Central memory CD8-positive, alpha-beta T cell (primary cell): ENCODE results near the gene NOS1AP.
"Not testable (repeated sequence)": the region's sequence is repeated elsewhere in the genome, so short reads cannot be mapped to it uniquely, and the experiment has no call there.

Source experiments
- ATAC-seq: fragments of 150-1000 bp; cut with Tn5 transposase; replicated peaks from 2 replicates; pipeline ENCODE4 v1.10.0; 2022; ENCODE audit warnings: mild to moderate bottlenecking, moderate FRiP score, moderate number of reproducible peaks; ENCODE audit not compliant: poor library complexity, severe bottlenecking; ENCODE audit errors: extremely low read depth
- DNase-seq, 2 donors: peaks; one replicate each; pipeline ENCODE4 v3.0.0; 2021; ENCODE audit warnings: low spot score in 2 of 2
- H3K27ac Mint-ChIP-seq: one replicate; pipeline ENCODE4 v1.8.0; 2022; ENCODE audit warnings: low read depth, mild to moderate bottlenecking, moderate library complexity, mixed read lengths
- H3K27me3 Mint-ChIP-seq: one replicate; pipeline ENCODE4 v1.8.0; 2022; ENCODE audit warnings: mixed read lengths
- H3K36me3 Mint-ChIP-seq: one replicate; pipeline ENCODE4 v1.8.0; 2022; ENCODE audit warnings: mild to moderate bottlenecking, moderate library complexity, mixed read lengths; ENCODE audit not compliant: insufficient read depth
- H3K4me1 Mint-ChIP-seq: one replicate; pipeline ENCODE4 v1.8.0; 2022; ENCODE audit warnings: mixed read lengths
- H3K4me3 Mint-ChIP-seq: one replicate; pipeline ENCODE4 v1.8.0; 2022; ENCODE audit warnings: mild to moderate bottlenecking, moderate library complexity, mixed read lengths
- H3K9me3 Mint-ChIP-seq: one replicate; pipeline ENCODE4 v1.8.0; 2022; ENCODE audit warnings: mixed read lengths

NOS1AP gene

GRCh38 chr1:162400790-162401355 lies 331.4 kb downstream of the NOS1AP start:
- Mint-ChIP-seq H3K9me3 (no peaks in the 10 kb centered on the region), H3K4me3 (no peak overlapping the region), H3K27me3 (peaks cover 69% of the 10 kb centered on the region), H3K4me1 (no peaks in the 10 kb centered on the region), H3K27ac (no peak overlapping the region), H3K36me3 (peaks cover 1% of the 10 kb centered on the region)
- DNase-seq, result no peak
- no peak for ATAC-seq

DNA sequence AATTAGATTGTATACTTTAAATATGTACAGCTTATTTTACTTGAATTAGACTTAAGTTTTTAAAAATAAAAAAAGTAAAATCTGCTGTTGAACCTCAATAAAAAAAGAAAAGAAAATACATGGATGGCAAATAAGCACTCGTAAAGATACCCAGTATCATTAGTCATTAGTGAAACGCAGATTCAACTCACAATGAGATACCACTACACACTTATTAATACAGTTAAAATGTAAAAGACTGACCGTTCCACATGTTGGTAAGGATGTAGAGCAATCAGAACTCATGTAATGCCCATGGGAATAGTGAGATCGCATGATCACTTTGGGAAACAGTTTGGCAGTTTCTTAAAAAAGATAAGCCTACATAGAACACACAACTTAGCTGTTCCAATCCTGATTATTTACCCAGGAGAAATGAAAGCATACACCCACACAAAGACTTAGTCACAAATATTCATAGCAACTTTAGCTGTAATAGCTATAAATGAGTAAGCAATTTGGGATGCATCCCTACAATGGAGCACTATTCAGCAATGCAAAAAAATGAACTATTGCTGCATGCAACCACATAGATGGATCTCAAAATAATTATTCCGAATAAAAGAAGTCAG lies 335.2 kb downstream of the NOS1AP start:
- ATAC-seq (no peak), DNase-seq (no peak)
- no peaks in the 10 kb centered on the region for H3K4me1 Mint-ChIP-seq
- peaks cover 1% of the 10 kb centered on the region for H3K36me3 Mint-ChIP-seq
- no peak overlapping the region for H3K27ac Mint-ChIP-seq
- H3K4me3 Mint-ChIP-seq, result no peak overlapping the region
- H3K9me3 Mint-ChIP-seq, result no peaks in the 10 kb centered on the region
- H3K27me3 Mint-ChIP-seq, result peaks cover 41% of the 10 kb centered on the region

DNA sequence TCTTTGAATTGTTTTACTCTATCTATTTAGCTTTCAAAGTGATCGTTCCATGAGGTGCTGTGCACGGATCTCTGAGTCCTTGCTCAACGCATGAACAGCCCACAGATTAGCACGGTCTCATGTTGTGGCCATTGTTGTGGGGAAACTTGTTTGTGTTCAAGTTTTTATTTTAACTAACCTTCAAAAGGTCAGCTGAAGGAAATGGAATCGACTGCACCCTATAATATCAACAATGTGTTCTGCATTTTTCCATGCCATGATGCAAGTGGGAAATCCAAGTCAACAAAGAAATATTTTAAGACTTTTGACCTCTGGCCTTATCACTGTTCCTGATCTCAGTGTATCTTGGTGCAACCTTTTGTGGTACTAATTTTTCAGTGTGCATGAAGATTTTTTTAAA lies 336.3 kb downstream of the NOS1AP start:
- Mint-ChIP-seq H3K4me3 (no peak overlapping the region), H3K9me3 (no peaks in the 10 kb centered on the region), H3K36me3 (peaks cover under 1% of the 10 kb centered on the region), H3K4me1 (no peaks in the 10 kb centered on the region), H3K27ac (no peak overlapping the region), H3K27me3 (peaks cover 42% of the 10 kb centered on the region)
- DNase-seq (no peak), ATAC-seq (no peak)

GRCh38 chr1:162406811-162407210 lies 337.3 kb downstream of the NOS1AP start:
- Mint-ChIP-seq H3K9me3 (no peaks in the 10 kb centered on the region), H3K4me1 (no peaks in the 10 kb centered on the region), H3K36me3 (no peaks in the 10 kb centered on the region), H3K4me3 (no peak overlapping the region), H3K27ac (no peak overlapping the region), H3K27me3 (peaks cover 44% of the 10 kb centered on the region)
- DNase-seq (no peak), ATAC-seq (no peak)

- Mint-ChIP-seq H3K9me3 (no peaks in the 10 kb centered on the region), H3K27ac (no peak overlapping the region), H3K4me3 (no peak overlapping the region), H3K27me3 (peaks cover 47% of the 10 kb centered on the region), H3K4me1 (no peaks in the 10 kb centered on the region), H3K36me3 (no peaks in the 10 kb centered on the region)
- DNase-seq (no peak), ATAC-seq (no peak)
These were observed 338.0 kb downstream of the NOS1AP start for GRCh38 chr1:162407539-162407938.

DNA sequence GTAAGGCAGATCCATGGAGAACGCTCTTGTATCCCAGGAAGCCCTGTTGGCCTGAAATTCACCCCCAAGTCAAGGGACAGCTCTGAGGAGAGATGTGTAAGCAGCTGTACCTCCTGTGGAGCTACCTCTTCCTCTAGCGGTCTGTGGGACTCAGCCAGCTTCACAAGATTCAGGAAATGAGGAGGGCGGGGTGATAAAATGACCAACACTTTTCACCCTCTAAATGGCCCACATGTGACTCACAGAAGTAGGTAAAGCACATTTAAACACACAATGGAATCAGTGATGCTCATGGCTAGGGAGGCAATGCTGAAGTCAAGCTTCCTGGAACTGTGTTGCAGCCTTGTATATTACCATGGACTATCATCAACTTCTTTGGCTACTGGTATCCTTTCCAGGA lies 342.5 kb downstream of the NOS1AP start, which contains the start of gene SH2D1B:
Gene SH2D1B (minus strand): TSS at position 135 of the 400 bp plus-strand sequence. CDS start 120 bp downstream, at position 15.
- DNase-seq (no peak), ATAC-seq (no peak)
- no peaks in the 10 kb centered on the region for H3K4me1 Mint-ChIP-seq
- no peak within 1 kb of the TSS for H3K4me3 Mint-ChIP-seq
- no peaks in the 10 kb centered on the region for H3K9me3 Mint-ChIP-seq
- no peak within 1 kb of the TSS for H3K27ac Mint-ChIP-seq
- no peaks in the 10 kb centered on the region for H3K36me3 Mint-ChIP-seq
- peaks cover 60% of the 10 kb centered on the region for H3K27me3 Mint-ChIP-seq

- Mint-ChIP-seq H3K9me3 (no peaks in the 10 kb centered on the region), H3K36me3 (no peaks in the 10 kb centered on the region), H3K27me3 (peaks cover 75% of the 10 kb centered on the region), H3K27ac (no peak overlapping the region), H3K4me1 (no peaks in the 10 kb centered on the region), H3K4me3 (no peak overlapping the region)
- DNase-seq, result no peak
- no peak for ATAC-seq
These were observed 346.7 kb downstream of the NOS1AP start for GRCh38 chr1:162416215-162416614.

- Mint-ChIP-seq H3K4me1 (no peaks in the 10 kb centered on the region), H3K36me3 (no peaks in the 10 kb centered on the region), H3K4me3 (no peak overlapping the region), H3K27ac (no peak overlapping the region), H3K27me3 (peaks cover 75% of the 10 kb centered on the region), H3K9me3 (no peaks in the 10 kb centered on the region)
- DNase-seq (no peak), ATAC-seq (no peak)
These were observed 347.4 kb downstream of the NOS1AP start for GRCh38 chr1:162416909-162417308.

GRCh38 chr1:162417650-162418049 lies 348.2 kb downstream of the NOS1AP start:
- Mint-ChIP-seq H3K36me3 (no peaks in the 10 kb centered on the region), H3K27ac (no peak overlapping the region), H3K27me3 (peaks cover 75% of the 10 kb centered on the region), H3K4me1 (no peaks in the 10 kb centered on the region), H3K9me3 (no peaks in the 10 kb centered on the region), H3K4me3 (no peak overlapping the region)
- DNase-seq (no peak), ATAC-seq (no peak)

- H3K4me3 Mint-ChIP-seq, DNase-seq, H3K27ac Mint-ChIP-seq, H3K4me1 Mint-ChIP-seq, H3K9me3 Mint-ChIP-seq, ATAC-seq, H3K36me3 Mint-ChIP-seq: not testable (repeated sequence)
- H3K27me3 Mint-ChIP-seq, result peaks cover 78% of the 10 kb centered on the region
These were observed 349.1 kb downstream of the NOS1AP start for GRCh38 chr1:162418584-162418983.

- not testable (repeated sequence) for H3K4me3 Mint-ChIP-seq, DNase-seq, H3K36me3 Mint-ChIP-seq, H3K27ac Mint-ChIP-seq, H3K4me1 Mint-ChIP-seq, ATAC-seq, H3K9me3 Mint-ChIP-seq
- H3K27me3 Mint-ChIP-seq, result peaks cover 85% of the 10 kb centered on the region
These were observed 350.0 kb downstream of the NOS1AP start for GRCh38 chr1:162419450-162419931.
